Measurements from ENCODE around the gene EME2.

DNA sequence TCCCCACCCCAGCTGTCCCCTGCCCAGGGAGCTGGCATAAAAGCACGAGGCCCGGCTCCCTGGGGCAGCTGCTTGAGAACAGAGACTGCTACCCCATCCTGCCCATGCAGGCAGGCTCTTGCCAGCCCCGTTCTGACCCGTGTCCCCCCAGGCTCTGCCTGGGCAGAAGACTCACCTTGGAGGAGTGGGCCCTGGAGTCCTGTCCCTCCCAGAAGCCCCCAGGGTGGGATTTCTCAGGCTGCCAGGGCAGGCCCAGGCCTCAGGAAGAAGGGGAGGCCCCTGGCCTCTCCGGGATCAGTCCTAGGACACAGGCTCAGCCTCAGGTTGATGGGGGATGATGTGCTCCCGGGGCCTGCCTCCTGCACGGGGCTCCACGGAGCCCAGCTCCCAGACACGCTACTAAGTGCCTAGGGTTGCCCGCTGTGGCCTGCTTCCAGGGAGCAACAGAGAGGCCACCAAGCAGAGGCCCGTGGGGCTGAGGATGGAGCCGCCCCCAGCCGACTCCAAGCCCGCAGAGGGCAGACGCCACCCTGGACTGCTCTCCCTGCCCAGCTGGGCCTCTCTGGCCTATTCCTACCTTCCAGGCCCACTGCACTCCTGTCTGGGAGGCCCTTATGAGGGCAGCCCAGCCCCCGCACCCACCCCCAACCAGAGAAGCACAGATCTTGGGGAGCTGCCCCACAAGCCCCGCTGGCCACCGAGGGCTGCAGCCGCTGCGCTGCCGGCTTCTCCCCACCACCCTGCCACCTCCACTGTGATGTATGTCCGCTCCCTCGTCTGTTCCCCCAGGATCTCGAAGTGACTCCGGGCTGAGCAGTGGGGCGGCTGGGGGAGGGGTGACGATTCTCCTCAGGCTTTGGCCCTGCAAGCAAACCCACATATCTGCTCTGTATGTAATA is 3.0 kb upstream of the EME2 start:
- TF ChIP-seq CTCF (IDR thresholded peaks at IDR 0.05): no peak
- TF ChIP-seq POLR2A (IDR thresholded peaks at IDR 0.05): no peak

Data from heart left ventricle (tissue), 13 donors.